ENCODE measurements around the gene PBX3.

PBX3 gene

GRCh38 chr9:125854553-125855275, 107.5 kb downstream of the PBX3 start:
- DNase-seq (ENCODE audit: insufficient read length, low spot score) (no peak), FAIRE-seq (peak; percentile 78)
- TF ChIP-seq SPI1 (IDR thresholded peaks at IDR 0.05; ENCODE audit: low read depth, low read length) (no peak), PAX5 (IDR thresholded peaks at IDR 0.05; ENCODE audit: insufficient read depth, low read length, severe bottlenecking) (no peak), POU2F2 (IDR thresholded peaks at IDR 0.05; ENCODE audit: low read depth, low read length) (no peak), POLR2A (IDR thresholded peaks at IDR 0.05; ENCODE audit: low read depth, low read length) (no peak), POLR2AphosphoS5 (IDR thresholded peaks at IDR 0.05; ENCODE audit: low read depth, low read length) (no peak), TAF1 (IDR thresholded peaks at IDR 0.05; ENCODE audit: low read depth, low read length) (no peak)

DNA sequence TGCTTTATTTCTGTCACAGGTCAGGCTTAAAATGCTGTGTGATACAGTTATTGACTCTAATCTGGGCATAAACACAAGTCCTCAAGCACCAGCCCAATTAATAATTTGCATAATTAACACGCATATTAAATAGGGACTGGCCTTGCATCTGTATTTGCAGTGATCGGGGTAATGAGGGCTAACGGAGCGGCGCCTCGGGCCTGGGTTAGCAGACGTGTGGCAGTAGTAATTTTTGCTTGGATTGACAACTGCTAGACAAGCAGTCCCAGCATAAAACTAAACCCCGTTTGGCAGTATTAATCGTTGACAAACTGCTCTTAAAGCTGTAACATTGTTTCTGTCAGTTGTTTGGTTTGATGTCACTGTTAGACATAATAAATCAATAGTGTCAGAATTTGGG, 109.2 kb downstream of the PBX3 start:
- FAIRE-seq = no peak
- DNase-seq (ENCODE audit: insufficient read length, low spot score) = no peak
- TF ChIP-seq POLR2A (IDR thresholded peaks at IDR 0.05; ENCODE audit: low read depth, low read length) (no peak), TAF1 (IDR thresholded peaks at IDR 0.05; ENCODE audit: low read depth, low read length) (no peak), SPI1 (IDR thresholded peaks at IDR 0.05; ENCODE audit: low read depth, low read length) (no peak), POU2F2 (IDR thresholded peaks at IDR 0.05; ENCODE audit: low read depth, low read length) (no peak), POLR2AphosphoS5 (IDR thresholded peaks at IDR 0.05; ENCODE audit: low read depth, low read length) (no peak), PAX5 (IDR thresholded peaks at IDR 0.05; ENCODE audit: insufficient read depth, low read length, severe bottlenecking) (no peak)

- TF ChIP-seq POLR2AphosphoS5 (IDR thresholded peaks at IDR 0.05; ENCODE audit: low read depth, low read length) (no peak), TAF1 (IDR thresholded peaks at IDR 0.05; ENCODE audit: low read depth, low read length) (no peak), POLR2A (IDR thresholded peaks at IDR 0.05; ENCODE audit: low read depth, low read length) (no peak), SPI1 (IDR thresholded peaks at IDR 0.05; ENCODE audit: low read depth, low read length) (no peak), PAX5 (IDR thresholded peaks at IDR 0.05; ENCODE audit: insufficient read depth, low read length, severe bottlenecking) (no peak), POU2F2 (IDR thresholded peaks at IDR 0.05; ENCODE audit: low read depth, low read length) (no peak)
- FAIRE-seq (no peak), DNase-seq (ENCODE audit: insufficient read length, low spot score) (no peak)
Measured at GRCh38 chr9:125861405-125862058, 114.4 kb downstream of the PBX3 start.

- DNase-seq (ENCODE audit: insufficient read length, low spot score) (no peak), FAIRE-seq (no peak)
- no peak for TF ChIP-seq TAF1 (IDR thresholded peaks at IDR 0.05; ENCODE audit: low read depth, low read length)
Measured at GRCh38 chr9:125863923-125864322, 116.8 kb downstream of the PBX3 start.

DNA sequence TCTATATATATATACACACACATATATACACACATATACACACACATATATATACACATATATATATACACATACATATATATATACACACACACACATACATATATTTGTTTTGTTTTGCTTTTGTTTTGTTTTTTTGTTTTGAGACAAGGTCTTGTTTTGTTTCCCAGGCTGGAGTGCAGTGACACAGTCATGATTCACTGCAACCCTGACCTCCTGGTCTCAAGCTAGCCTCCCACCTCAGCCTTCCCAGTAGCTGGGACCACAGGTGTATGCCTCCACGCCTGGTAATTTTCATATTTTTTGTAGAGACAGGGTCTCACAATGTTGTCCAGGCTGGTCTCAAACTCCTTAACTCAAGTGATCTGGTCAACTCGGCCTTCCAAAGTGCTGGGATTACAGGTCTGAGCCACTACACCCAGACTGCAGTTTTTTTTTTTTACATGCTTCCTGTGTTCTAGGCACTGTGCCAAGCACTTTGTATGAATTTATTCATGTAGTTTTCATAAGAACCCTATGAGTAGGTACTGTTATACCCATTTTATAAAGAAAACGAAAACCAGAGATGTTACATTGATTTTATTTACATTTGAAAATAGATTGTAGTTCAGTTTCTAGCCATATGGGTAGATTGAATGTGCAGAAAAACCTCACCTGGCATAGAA, 120.7 kb downstream of the PBX3 start:
- DNase-seq (ENCODE audit: insufficient read length, low spot score) = no peak
- no peak for FAIRE-seq
- TF ChIP-seq POU2F2 (IDR thresholded peaks at IDR 0.05; ENCODE audit: low read depth, low read length) (no peak), SPI1 (IDR thresholded peaks at IDR 0.05; ENCODE audit: low read depth, low read length) (no peak), TAF1 (IDR thresholded peaks at IDR 0.05; ENCODE audit: low read depth, low read length) (no peak)

DNA sequence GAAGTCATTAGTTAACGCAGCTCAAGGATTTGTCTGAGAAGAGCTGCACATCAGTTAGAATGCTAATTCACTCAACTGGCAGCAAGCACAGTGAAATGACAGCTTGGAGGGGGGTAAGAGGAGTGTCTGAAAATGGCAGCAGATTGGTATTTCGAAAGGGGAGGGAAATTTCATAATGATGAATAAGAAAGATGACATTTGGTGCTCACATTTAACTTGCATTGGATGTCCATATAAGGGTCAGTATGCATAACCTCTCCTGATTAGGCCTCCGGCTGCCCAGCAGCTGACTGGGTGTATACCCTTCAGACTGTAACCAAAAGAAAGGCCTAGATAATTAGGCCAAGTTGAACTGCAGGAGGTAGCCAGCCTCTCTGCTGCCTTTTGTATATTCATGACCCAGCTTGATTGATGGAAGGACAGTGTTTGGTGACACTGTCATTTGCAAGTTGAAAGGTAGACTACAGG, 131.0 kb downstream of the PBX3 start:
- FAIRE-seq (no peak), DNase-seq (ENCODE audit: insufficient read length, low spot score) (no peak)

DNA sequence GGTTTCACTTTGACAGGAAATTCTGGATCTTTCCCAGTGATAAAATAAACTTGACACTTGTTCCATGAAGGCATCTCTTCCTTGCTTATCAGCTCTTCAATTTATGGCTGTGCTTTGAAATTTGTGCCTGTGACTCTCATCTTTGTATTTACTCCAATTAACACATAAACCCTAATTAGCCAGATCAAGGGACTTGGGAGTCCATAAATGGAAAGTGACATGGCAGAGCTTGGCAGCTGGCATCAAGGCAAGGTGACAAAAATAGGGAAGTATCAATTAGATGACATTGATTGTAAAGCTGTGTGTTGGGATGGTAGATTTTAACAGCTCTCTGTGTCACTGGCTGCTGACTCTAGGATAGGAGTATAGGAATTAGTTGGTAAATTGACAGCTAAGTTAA, 133.9 kb downstream of the PBX3 start:
- DNase-seq (ENCODE audit: insufficient read length, low spot score) = no peak
- TF ChIP-seq POLR2A (IDR thresholded peaks at IDR 0.05; ENCODE audit: low read depth, low read length) (no peak), TAF1 (IDR thresholded peaks at IDR 0.05; ENCODE audit: low read depth, low read length) (no peak), POU2F2 (IDR thresholded peaks at IDR 0.05; ENCODE audit: low read depth, low read length) (no peak), PAX5 (IDR thresholded peaks at IDR 0.05; ENCODE audit: insufficient read depth, low read length, severe bottlenecking) (no peak), POLR2AphosphoS5 (IDR thresholded peaks at IDR 0.05; ENCODE audit: low read depth, low read length) (no peak), SPI1 (IDR thresholded peaks at IDR 0.05; ENCODE audit: low read depth, low read length) (no peak)
- no peak for FAIRE-seq

More for the DNA sequence above, 131.0 kb downstream of the PBX3 start:
- no peak for TF ChIP-seq PAX5 (IDR thresholded peaks at IDR 0.05; ENCODE audit: insufficient read depth, low read length, severe bottlenecking)
- no peak for TF ChIP-seq TAF1 (IDR thresholded peaks at IDR 0.05; ENCODE audit: low read depth, low read length)
- TF ChIP-seq POU2F2 (IDR thresholded peaks at IDR 0.05; ENCODE audit: low read depth, low read length) = no peak
- no peak for TF ChIP-seq POLR2AphosphoS5 (IDR thresholded peaks at IDR 0.05; ENCODE audit: low read depth, low read length)
- no peak for TF ChIP-seq POLR2A (IDR thresholded peaks at IDR 0.05; ENCODE audit: low read depth, low read length)
- no peak for TF ChIP-seq SPI1 (IDR thresholded peaks at IDR 0.05; ENCODE audit: low read depth, low read length)

GRCh38 chr9:125883565-125884217, 136.5 kb downstream of the PBX3 start:
- DNase-seq (ENCODE audit: insufficient read length, low spot score) (no peak), FAIRE-seq (peak; percentile 31)
- no peak for TF ChIP-seq TAF1 (IDR thresholded peaks at IDR 0.05; ENCODE audit: low read depth, low read length)
- no peak for TF ChIP-seq POLR2A (IDR thresholded peaks at IDR 0.05; ENCODE audit: low read depth, low read length)
- no peak for TF ChIP-seq PAX5 (IDR thresholded peaks at IDR 0.05; ENCODE audit: insufficient read depth, low read length, severe bottlenecking)

- DNase-seq (ENCODE audit: insufficient read length, low spot score) = no peak
- FAIRE-seq = no peak
- TF ChIP-seq SPI1 (IDR thresholded peaks at IDR 0.05; ENCODE audit: low read depth, low read length) (no peak), PAX5 (IDR thresholded peaks at IDR 0.05; ENCODE audit: insufficient read depth, low read length, severe bottlenecking) (no peak), TAF1 (IDR thresholded peaks at IDR 0.05; ENCODE audit: low read depth, low read length) (no peak), POLR2A (IDR thresholded peaks at IDR 0.05; ENCODE audit: low read depth, low read length) (no peak), POLR2AphosphoS5 (IDR thresholded peaks at IDR 0.05; ENCODE audit: low read depth, low read length) (no peak)
Measured at GRCh38 chr9:125884218-125884595, 137.0 kb downstream of the PBX3 start.
